ENCODE data around the gene SCAF8.

- TF ChIP-seq CTCF (IDR thresholded peaks at IDR 0.05 in 8 of 11, conservative IDR thresholded peaks at IDR 0.05 in 3 of 11) (no peak), POLR2A (IDR thresholded peaks at IDR 0.05) (no peak)
Measured at GRCh38 chr6:154822947-154823558, 89.8 kb downstream of the SCAF8 start.

All from spleen (tissue), 7 donors.